A673 (cell line): ENCODE data around the gene PERM1. TPM values are rescaled to one million over a fixed set of nuclear protein-coding genes. Genes with fewer than 3 reads are reported as not detected.

Experiments used
- BruUV-seq: library from RNA; stranded (reverse); fragments of 400-500 nt; replicated peaks from 2 replicates; lab custom pipeline; 2021; lab: Mats Ljungman, UMichigan
- CTCF ChIA-PET: fragments of 300-600 bp; sonication (Branson Sonifier 250); formaldehyde crosslinking; loops from one replicate; lab custom pipeline; 2022; ENCODE audit warnings: antibody characterized with exemption; lab: Charles Lee
- POLR2A ChIA-PET: fragments of 300-600 bp; sonication (Branson Sonifier 250); formaldehyde crosslinking; loops from one replicate; lab custom pipeline; 2022; ENCODE audit warnings: antibody characterized with exemption; ENCODE audit not compliant: low non-redundant PET; lab: Charles Lee
- DNase-seq: peaks from one replicate; pipeline ENCODE4 v3.0.0-alpha.2; 2015; ENCODE audit warnings: low spot score
- H3K27ac ChIP-seq: fragments of 200-600 bp; sonication (generic); 2 replicates; pipeline ENCODE4 v1.5.1; 2016; ENCODE audit warnings: mixed run types, low read depth, mild to moderate bottlenecking, mixed read lengths, antibody characterized with exemption, low read length; ENCODE audit not compliant: poor library complexity, severe bottlenecking
- H3K27me3 ChIP-seq: fragments of 200-600 bp; sonication (generic); replicated peaks from 2 replicates; pipeline ENCODE4 v1.6.1; 2017; ENCODE audit warnings: mixed run types, low read depth, mild to moderate bottlenecking, mixed read lengths, antibody characterized with exemption, low read length; ENCODE audit not compliant: insufficient read depth, poor library complexity
- H3K36me3 ChIP-seq: fragments of 200-600 bp; sonication (generic); 2 replicates; pipeline ENCODE4 v1.6.1; 2016; ENCODE audit warnings: mixed run types, mild to moderate bottlenecking, mixed read lengths, antibody characterized with exemption, low read length; ENCODE audit not compliant: insufficient read depth, poor library complexity, severe bottlenecking
- H3K4me1 ChIP-seq: fragments of 200-600 bp; sonication (generic); 2 replicates; pipeline ENCODE4 v1.6.1; 2017; ENCODE audit warnings: mixed run types, mild to moderate bottlenecking, mixed read lengths, antibody characterized with exemption, low read length; ENCODE audit not compliant: insufficient read depth, poor library complexity, severe bottlenecking
- H3K4me3 ChIP-seq: fragments of 200-600 bp; sonication (generic); 2 replicates; pipeline ENCODE4 v1.5.1; 2016; ENCODE audit warnings: low read depth, mixed run types, mild to moderate bottlenecking, mixed read lengths, low read length; ENCODE audit not compliant: poor library complexity, severe bottlenecking
- H3K9me3 ChIP-seq: fragments of 200-600 bp; sonication (generic); 2 replicates; pipeline ENCODE4 v1.6.1; 2016; ENCODE audit warnings: mixed run types, low read depth, mild to moderate bottlenecking, mixed read lengths, antibody characterized with exemption, low read length; ENCODE audit not compliant: poor library complexity, severe bottlenecking
- CTCF ChIP-seq: fragments of 300-800, 200-600 bp; sonication (generic); conservative IDR thresholded peaks from 2 replicates; pipeline ENCODE4 v1.5.1; 2017; ENCODE audit warnings: low read depth, mild to moderate bottlenecking, antibody characterized with exemption, low read length, moderate library complexity, mixed read lengths
- EZH2 ChIP-seq: fragments of 200-600 bp; sonication (generic); IDR thresholded peaks from 2 replicates; pipeline ENCODE4 v1.6.1; 2017; ENCODE audit warnings: borderline replicate concordance, low read depth, mild to moderate bottlenecking, mixed read lengths, antibody characterized with exemption, low read length; ENCODE audit not compliant: poor library complexity, severe bottlenecking
- intact Hi-C: fragments of 100-400 bp; cut with micrococcal nuclease; formaldehyde crosslinking; loops from one replicate; pipeline ENCODE4 v1.10.0; 2022; ENCODE audit not compliant: unreplicated experiment
- total RNA-seq: library from RNA; stranded (reverse); gene quantifications from 2 replicates; pipeline ENCODE4 v1.2.3, GENCODE V29; 2021

Gene PERM1
- total RNA-seq, 1 experiment from 2014 or later, result not detected

GRCh38 chr1:956636-957035 lies 25.3 kb downstream of the PERM1 start:
- TF ChIP-seq EZH2 (no peak), CTCF (no peak)
- BruUV-seq, result no TSS peak
- H3K36me3 ChIP-seq, result peaks cover 53% of the 10 kb centered on the region
- intact Hi-C loops, result no loop called here
- no peak for DNase-seq
- H3K4me3 ChIP-seq, result no peak overlapping the region
- no peak overlapping the region for H3K27ac ChIP-seq
- ChIA-PET CTCF (no interaction called here), POLR2A (no interaction called here)
- H3K4me1 ChIP-seq, result peaks cover 12% of the 10 kb centered on the region
- H3K27me3 ChIP-seq, result no peaks in the 10 kb centered on the region
- no peaks in the 10 kb centered on the region for H3K9me3 ChIP-seq

GRCh38 chr1:955474-955873 lies 26.4 kb downstream of the PERM1 start:
- intact Hi-C loops, result no loop called here
- no peak overlapping the region for H3K4me3 ChIP-seq
- H3K9me3 ChIP-seq, result no peaks in the 10 kb centered on the region
- no peak for TF ChIP-seq EZH2
- no peaks in the 10 kb centered on the region for H3K27me3 ChIP-seq
- no TSS peak for BruUV-seq
- ChIA-PET POLR2A (no interaction called here), CTCF (interaction anchor here (1.3 kb wide), 1 partner anchor 50 kb away, joined by 4 read pairs; no protein-coding TSS in a partner anchor)
- H3K27ac ChIP-seq, result no peak overlapping the region
- no peak for DNase-seq
- H3K36me3 ChIP-seq, result peaks cover 60% of the 10 kb centered on the region
- peaks cover 12% of the 10 kb centered on the region for H3K4me1 ChIP-seq

- Histone ChIP-seq H3K27me3 (no peaks in the 10 kb centered on the region), H3K27ac (no peak overlapping the region), H3K36me3 (peaks cover 66% of the 10 kb centered on the region), H3K9me3 (no peaks in the 10 kb centered on the region), H3K4me3 (no peak overlapping the region), H3K4me1 (peaks cover 12% of the 10 kb centered on the region)
- ChIA-PET POLR2A (no interaction called here), CTCF (interaction anchor here (1.3 kb wide), 1 partner anchor 50 kb away, joined by 4 read pairs; no protein-coding TSS in a partner anchor)
- DNase-seq, result no peak
- no TSS peak for BruUV-seq
- intact Hi-C loops, result no loop called here
- no peak for TF ChIP-seq EZH2
- TF ChIP-seq CTCF, result no peak
Measured at GRCh38 chr1:954927-955326, 27.0 kb downstream of the PERM1 start.
